ENCODE measurements around the gene NSMF.

DNA sequence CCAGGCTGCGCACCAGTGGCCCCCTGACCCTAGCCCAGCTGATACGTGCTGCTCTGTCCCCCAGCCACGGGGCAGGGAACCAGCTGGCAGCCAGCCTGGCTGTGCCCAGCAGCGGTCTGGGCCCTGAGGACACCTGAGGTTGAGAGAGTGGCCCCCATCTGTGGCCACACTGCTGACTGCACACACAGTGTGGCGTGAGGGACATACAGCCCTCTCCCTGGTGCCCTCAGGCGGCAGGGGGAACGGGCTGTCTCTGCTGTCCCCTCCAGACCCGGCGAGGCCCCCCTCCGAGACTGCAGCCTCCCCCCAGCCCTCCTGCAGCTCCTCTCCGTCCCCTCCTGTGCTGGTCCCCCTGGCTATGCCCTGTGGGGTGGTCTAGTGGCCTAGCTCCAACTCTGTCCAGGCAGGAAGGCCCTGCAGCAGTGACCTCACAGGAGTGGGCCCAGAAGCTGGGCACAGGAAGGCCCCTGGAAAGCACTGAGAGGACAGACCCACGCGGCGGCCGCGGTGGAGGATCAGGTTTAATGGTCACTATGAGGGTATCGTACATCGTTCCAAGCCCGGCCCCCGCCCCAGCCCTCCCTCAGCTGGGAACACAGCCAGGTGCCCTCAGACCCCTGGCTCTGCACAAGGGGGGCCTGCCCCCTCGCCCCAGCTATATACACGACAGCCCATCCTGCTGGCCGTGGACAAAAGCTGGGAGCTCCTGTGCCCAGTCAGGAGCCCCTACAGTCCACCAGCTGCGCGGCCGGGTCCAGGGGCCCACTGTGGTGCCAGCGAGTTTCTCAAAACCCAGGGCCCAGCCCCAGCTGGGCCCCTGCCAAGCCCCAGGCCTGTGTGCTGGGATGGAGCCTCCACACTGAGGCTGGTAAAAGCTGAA is 11.2 kb downstream of the NSMF start:
- TF ChIP-seq CTCF (IDR thresholded peaks at IDR 0.05) (no peak), POLR2A (IDR thresholded peaks at IDR 0.05) (no peak)

Measured in thyroid gland (tissue), 4 donors.